Ascending aorta (tissue), 2 donors: ENCODE data around the gene ATP9A. TPM values are rescaled to one million over a fixed set of nuclear protein-coding genes. Genes with fewer than 3 reads are reported as not detected.

ENCODE experiments used
- DNase-seq, 2 donors: peaks; one replicate each; pipeline ENCODE4 v3.0.0-alpha.2; 2019; ENCODE audit warnings: low spot score in 2 of 2
- H3K27ac ChIP-seq, 2 donors: fragments of 200-600 bp; sonication (generic); one replicate each; pipeline ENCODE4 v1.5.1; 2016 to 2017; ENCODE audit warnings: mild to moderate bottlenecking in 1 of 2
- H3K27me3 ChIP-seq: fragments of 200-600 bp; sonication (generic); one replicate; pipeline ENCODE4 v1.5.1; 2017
- H3K36me3 ChIP-seq, 2 donors: fragments of 200-600 bp; sonication (generic); one replicate each; pipeline ENCODE4 v1.5.1; 2016
- H3K4me1 ChIP-seq, 2 donors: fragments of 200-600 bp; sonication (generic); one replicate each; pipeline ENCODE4 v1.5.1; 2016 to 2017; ENCODE audit warnings: mild to moderate bottlenecking in 1 of 2
- H3K4me3 ChIP-seq, 2 donors: fragments of 200-600 bp; sonication (generic); one replicate each; pipeline ENCODE4 v1.5.1; 2016 to 2017; ENCODE audit warnings: mild to moderate bottlenecking in 1 of 2
- H3K9me3 ChIP-seq, 2 donors: fragments of 200-600 bp; sonication (generic); one replicate each; pipeline ENCODE4 v1.5.1; 2016
- CTCF ChIP-seq, 3 experiments: fragments of 200-600 bp in 2 of 3; fragments of 450-650 bp in 1 of 3; sonication (generic) in 2 of 3; IDR thresholded peaks; one replicate each; pipeline ENCODE4 v1.5.1; 2016 to 2019; ENCODE audit warnings: antibody characterized with exemption in 3 of 3, mild to moderate bottlenecking in 1 of 3, moderate library complexity in 1 of 3
- intact Hi-C: fragments of 100-400 bp; cut with DNase I; formaldehyde crosslinking; loops from one replicate; pipeline ENCODE4 v1.15.1; 2023
- total RNA-seq: library from RNA; depleted of rRNA; stranded (reverse); fragments of >200 nt; gene quantifications from one replicate; pipeline ENCODE4 v1.1.0, GENCODE V29; 2016

ATP9A gene
- total RNA-seq, 1 donor from 2014 or later = 14.5 TPM

GRCh38 chr20:51666126-51666525 is 102.1 kb downstream of the ATP9A start:
- Histone ChIP-seq H3K36me3 (peaks cover 30 to 46% of the 10 kb centered on the region in 2 donors), H3K4me1 (no peaks in the 10 kb centered on the region), H3K9me3 (no peaks in the 10 kb centered on the region), H3K4me3 (no peak overlapping the region), H3K27me3 (no peaks in the 10 kb centered on the region), H3K27ac (no peak overlapping the region)
- intact Hi-C loops = no loop called here
- no peak for TF ChIP-seq CTCF (IDR thresholded peaks at IDR 0.05)
- DNase-seq = no peak

GRCh38 chr20:51665543-51666118 is 102.6 kb downstream of the ATP9A start:
- Histone ChIP-seq H3K4me1 (no peaks in the 10 kb centered on the region), H3K9me3 (no peaks in the 10 kb centered on the region), H3K27ac (no peak overlapping the region), H3K4me3 (no peak overlapping the region), H3K36me3 (peaks cover 25 to 41% of the 10 kb centered on the region in 2 donors), H3K27me3 (no peaks in the 10 kb centered on the region)
- intact Hi-C loops = no loop called here
- no peak for TF ChIP-seq CTCF (IDR thresholded peaks at IDR 0.05)
- DNase-seq = no peak

- H3K4me3 ChIP-seq = no peak overlapping the region
Observed at GRCh38 chr20:51661609-51662178, 106.5 kb downstream of the ATP9A start.

GRCh38 chr20:51660672-51661608 is 107.2 kb downstream of the ATP9A start:
- no peak overlapping the region for H3K4me3 ChIP-seq
- peaks cover 4 to 12% of the 10 kb centered on the region in 2 donors for H3K36me3 ChIP-seq
- H3K27ac ChIP-seq = peak overlapping the region; percentile 52 to 69
- intact Hi-C loops = no loop called here
- H3K9me3 ChIP-seq = no peaks in the 10 kb centered on the region
- H3K4me1 ChIP-seq = no peaks in the 10 kb centered on the region
- no peak for TF ChIP-seq CTCF (IDR thresholded peaks at IDR 0.05)
- H3K27me3 ChIP-seq = no peaks in the 10 kb centered on the region
- DNase-seq = no peak

More at GRCh38 chr20:51661609-51662178, 106.5 kb downstream of the ATP9A start:
- Histone ChIP-seq H3K27ac (peak overlapping the region; percentile 52 to 69), H3K36me3 (peaks cover 5 to 12% of the 10 kb centered on the region in 2 donors), H3K9me3 (no peaks in the 10 kb centered on the region), H3K27me3 (no peaks in the 10 kb centered on the region), H3K4me1 (no peaks in the 10 kb centered on the region)
- intact Hi-C loops = no loop called here
- TF ChIP-seq CTCF (IDR thresholded peaks at IDR 0.05) = no peak
- no peak for DNase-seq

GRCh38 chr20:51659491-51660050 is 108.6 kb downstream of the ATP9A start:
- TF ChIP-seq CTCF (IDR thresholded peaks at IDR 0.05) = no peak
- Histone ChIP-seq H3K4me3 (no peak overlapping the region), H3K27me3 (no peaks in the 10 kb centered on the region), H3K4me1 (no peaks in the 10 kb centered on the region), H3K9me3 (no peaks in the 10 kb centered on the region), H3K36me3 (peaks cover 0 to 19% of the 10 kb centered on the region in 2 donors), H3K27ac (no peak overlapping the region)
- no peak for DNase-seq
- intact Hi-C loops = no loop called here
